ENCODE measurements around the gene NXT1.

GRCh38 chr20:23336476-23336875 lies 14.1 kb upstream of the NXT1 start:
- TF ChIP-seq POLR2A (IDR thresholded peaks at IDR 0.05), result no peak
- no peak for TF ChIP-seq EP300 (IDR thresholded peaks at IDR 0.05)
- TF ChIP-seq CTCF (IDR thresholded peaks at IDR 0.05), result no peak
